Effector memory CD4-positive, alpha-beta T cell (primary cell): ENCODE measurements around the gene ZNF600.
"Not testable (repeated sequence)": the region's sequence is repeated elsewhere in the genome, so short reads cannot be mapped to it uniquely, and the experiment has no call there.

Experiments used
- DNase-seq, 3 donors: peaks; one replicate each; pipeline ENCODE4 v3.0.0-alpha.2; 2020
- H3K27ac ChIP-seq: 2 replicates; pipeline ENCODE4 v1.7.0; 2013; ENCODE audit warnings: mild to moderate bottlenecking, low read length, moderate library complexity; ENCODE audit not compliant: insufficient read depth, poor library complexity, severe bottlenecking
- H3K27me3 ChIP-seq: replicated peaks from 2 replicates; pipeline ENCODE4 v1.7.0; 2013; ENCODE audit warnings: mild to moderate bottlenecking, low read length; ENCODE audit not compliant: insufficient read depth, control insufficient read depth, poor library complexity, severe bottlenecking
- H3K36me3 ChIP-seq: 2 replicates; pipeline ENCODE4 v1.7.0; 2013; ENCODE audit warnings: mild to moderate bottlenecking, low read length, moderate library complexity; ENCODE audit not compliant: control insufficient read depth, insufficient read depth
- H3K4me1 ChIP-seq: 2 replicates; pipeline ENCODE4 v1.7.0; 2013; ENCODE audit warnings: low read length, mild to moderate bottlenecking; ENCODE audit not compliant: control insufficient read depth, insufficient read depth, poor library complexity, severe bottlenecking
- H3K4me3 ChIP-seq: 2 replicates; pipeline ENCODE4 v1.7.0; 2013; ENCODE audit warnings: low read length, low read depth, mild to moderate bottlenecking; ENCODE audit not compliant: insufficient read depth, poor library complexity, severe bottlenecking
- H3K9me3 ChIP-seq: 2 replicates; pipeline ENCODE4 v1.7.0; 2013; ENCODE audit warnings: mild to moderate bottlenecking, low read length, moderate library complexity; ENCODE audit not compliant: control insufficient read depth
- total RNA-seq, 3 donors: gene quantifications; one replicate each; lab custom pipeline; 2026; lab: John Stamatoyannopoulos, UW

The ZNF600 gene
- 46.3 to 60.2 (median 49.5) reads per million in 3 donors for total RNA-seq

- not testable (repeated sequence) for H3K27me3 ChIP-seq, H3K36me3 ChIP-seq, H3K9me3 ChIP-seq, H3K4me1 ChIP-seq
- H3K27ac ChIP-seq, result peak within 1 kb of the TSS; percentile 62
- H3K4me3 ChIP-seq, result peak within 1 kb of the TSS; percentile 73
- DNase-seq, result peak; percentile 66 to 74 (median 69)
These were observed at the start of gene ZNF600 for GRCh38 chr19:52786464-52787354. Gene ZNF600 (minus strand): TSS chr19:52786791. CDS start chr19:52778888, 7,903 bp downstream.

GRCh38 chr19:52834289-52834688, 47.7 kb upstream of the ZNF600 start:
- H3K4me1 ChIP-seq, H3K27me3 ChIP-seq, H3K36me3 ChIP-seq, H3K4me3 ChIP-seq, DNase-seq, H3K27ac ChIP-seq: not testable (repeated sequence)
- peaks cover 17% of the 10 kb centered on the region for H3K9me3 ChIP-seq

GRCh38 chr19:52833541-52833940, 47.0 kb upstream of the ZNF600 start:
- H3K4me1 ChIP-seq, DNase-seq, H3K27me3 ChIP-seq, H3K27ac ChIP-seq, H3K4me3 ChIP-seq, H3K36me3 ChIP-seq: not testable (repeated sequence)
- H3K9me3 ChIP-seq, result peaks cover 11% of the 10 kb centered on the region

DNA sequence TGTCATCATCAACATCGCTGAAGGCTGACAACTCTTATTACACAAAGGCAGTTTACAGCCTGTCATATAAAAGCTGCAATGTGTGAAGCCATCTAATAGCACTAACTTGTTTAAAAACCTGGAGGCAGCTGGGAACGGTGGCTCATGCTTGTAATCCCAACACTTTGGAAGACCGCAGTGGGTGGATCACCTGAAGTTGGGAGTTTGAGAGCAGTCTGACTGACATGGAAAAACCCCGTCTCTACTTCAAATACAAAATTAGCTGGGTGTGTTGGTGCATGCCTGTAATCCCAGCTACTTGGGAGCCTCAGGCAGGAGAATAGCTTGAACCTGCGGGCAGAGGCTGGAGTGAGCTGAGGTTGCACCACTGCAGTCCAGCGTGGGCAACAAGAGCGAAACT, 43.3 kb upstream of the ZNF600 start:
- H3K27me3 ChIP-seq, H3K4me3 ChIP-seq, H3K4me1 ChIP-seq, H3K36me3 ChIP-seq, H3K9me3 ChIP-seq, H3K27ac ChIP-seq, DNase-seq: not testable (repeated sequence)

DNA sequence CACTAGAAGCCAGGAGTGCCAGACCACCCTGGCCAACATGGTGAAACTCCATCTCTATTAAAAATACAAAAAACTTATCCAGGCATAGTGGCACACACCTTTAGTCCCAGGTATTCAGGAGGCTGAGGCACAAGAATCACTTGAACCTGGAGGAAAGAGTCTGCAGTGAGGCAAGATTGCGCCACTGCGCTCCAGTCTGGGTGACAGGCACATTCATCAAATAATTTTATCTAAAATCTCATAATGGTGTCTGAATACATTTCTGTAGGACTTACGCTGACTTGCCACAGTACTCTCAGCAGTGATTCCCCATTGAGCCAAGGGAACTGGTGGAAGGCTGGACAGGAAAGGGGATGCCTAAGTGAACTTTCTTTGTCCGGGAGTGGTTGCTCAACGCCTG, 39.2 kb upstream of the ZNF600 start:
- H3K27ac ChIP-seq, result no peak overlapping the region
- H3K36me3 ChIP-seq, result no peaks in the 10 kb centered on the region
- DNase-seq, result no peak
- H3K9me3 ChIP-seq, result no peaks in the 10 kb centered on the region
- H3K4me3 ChIP-seq, result no peak overlapping the region
- H3K4me1 ChIP-seq, result no peaks in the 10 kb centered on the region
- no peaks in the 10 kb centered on the region for H3K27me3 ChIP-seq

GRCh38 chr19:52823676-52824075, 37.1 kb upstream of the ZNF600 start:
- H3K4me3 ChIP-seq, result no peak overlapping the region
- DNase-seq, result no peak
- H3K36me3 ChIP-seq, result no peaks in the 10 kb centered on the region
- H3K27me3 ChIP-seq, result no peaks in the 10 kb centered on the region
- H3K4me1 ChIP-seq, result no peaks in the 10 kb centered on the region
- H3K27ac ChIP-seq, result no peak overlapping the region
- H3K9me3 ChIP-seq, result no peaks in the 10 kb centered on the region

DNA sequence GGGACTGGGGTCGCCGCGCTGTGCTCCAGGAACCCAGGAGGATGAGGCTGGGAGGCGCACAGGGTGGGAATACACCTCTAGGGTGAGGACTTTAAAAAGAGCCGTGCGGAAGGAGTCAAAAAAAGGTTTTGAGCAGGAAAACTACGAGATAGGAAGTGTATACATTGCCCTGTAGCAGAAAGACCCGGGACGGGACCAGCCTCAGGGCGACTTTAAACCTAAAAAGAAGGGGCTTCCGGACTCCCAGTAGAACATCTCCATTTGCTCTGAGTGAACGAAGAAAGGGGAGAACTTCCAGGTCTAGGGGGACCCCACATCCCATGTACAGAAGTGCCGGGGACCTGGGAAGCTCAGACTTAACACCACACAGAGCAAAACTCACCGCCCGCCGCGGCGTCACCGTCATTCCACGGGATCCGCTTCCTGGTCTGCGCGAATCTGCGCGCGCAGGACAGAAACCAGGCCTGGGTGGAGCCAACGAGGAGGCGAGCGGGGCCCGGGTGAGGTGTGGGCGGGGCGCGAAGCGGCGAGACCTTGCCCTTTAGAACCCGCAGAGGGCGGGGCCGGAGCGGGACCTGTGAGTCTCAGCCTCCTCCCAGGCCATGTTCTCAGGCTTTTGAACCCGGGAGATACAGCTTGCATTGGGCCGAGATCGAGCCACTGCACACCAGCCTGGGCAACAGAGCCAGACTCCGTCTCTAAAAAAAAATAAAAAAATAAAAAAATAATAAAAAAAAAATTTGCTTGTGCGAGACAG, 34.8 kb upstream of the ZNF600 start, which contains the start of gene ZNF28:
Gene ZNF28, minus strand, starts transcription at position 430 of the 757 bp plus-strand sequence. CDS start 3,675 bp downstream, outside the sequence.
- H3K27ac ChIP-seq, result peak within 1 kb of the TSS; percentile 53
- peak; percentile 41 to 53 (median 47) for DNase-seq
- not testable (repeated sequence) for H3K4me1 ChIP-seq

GRCh38 chr19:52820472-52821203, 34.0 kb upstream of the ZNF600 start:
- H3K9me3 ChIP-seq, H3K36me3 ChIP-seq, H3K4me1 ChIP-seq, H3K27me3 ChIP-seq: not testable (repeated sequence)
- peak overlapping the region; percentile 66 for H3K4me3 ChIP-seq
- DNase-seq, result peak in 1 of 3 donors; percentile 8
- H3K27ac ChIP-seq, result peak overlapping the region; percentile 53

More for the DNA sequence above, 34.8 kb upstream of the ZNF600 start, which contains the start of gene ZNF28:
- not testable (repeated sequence) for H3K27me3 ChIP-seq, H3K9me3 ChIP-seq, H3K36me3 ChIP-seq
- peak within 1 kb of the TSS; percentile 66 for H3K4me3 ChIP-seq

DNA sequence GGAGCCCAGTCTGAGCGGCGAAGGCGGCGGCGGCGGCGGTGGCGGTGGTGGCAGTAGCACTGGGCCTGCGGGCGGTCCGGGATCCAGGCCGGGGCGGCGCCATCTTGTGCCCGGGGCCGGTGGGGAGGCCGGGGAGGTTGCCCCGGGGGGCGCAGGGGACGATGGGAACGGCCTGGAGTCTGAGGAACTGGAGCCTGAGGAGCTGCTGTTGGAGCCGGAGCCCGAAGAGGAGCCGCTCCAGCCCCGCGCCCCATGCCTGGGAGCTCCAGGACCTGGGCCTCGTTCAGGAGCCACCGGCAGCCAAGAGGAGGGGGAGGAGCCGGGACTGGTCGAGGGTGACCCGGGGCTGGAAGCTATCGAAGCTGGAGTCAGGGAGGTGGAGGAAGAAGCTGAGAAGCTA, 23.2 kb upstream of the ZNF600 start:
- no peak overlapping the region for H3K27ac ChIP-seq
- no peak for DNase-seq
- H3K27me3 ChIP-seq, result no peaks in the 10 kb centered on the region
- no peak overlapping the region for H3K4me3 ChIP-seq
- peaks cover 31% of the 10 kb centered on the region for H3K36me3 ChIP-seq
- no peaks in the 10 kb centered on the region for H3K4me1 ChIP-seq
- peaks cover 9% of the 10 kb centered on the region for H3K9me3 ChIP-seq
